GM18505 (cell line): Measurements from ENCODE around the gene S100PBP.

Source experiments
- ATAC-seq: cut with Tn5 transposase; IDR thresholded peaks from one replicate; pipeline ENCODE4 v1.9.1; 2021; ENCODE audit not compliant: unreplicated experiment
- POLR2A ChIP-seq: IDR thresholded peaks from 4 replicates; pipeline ENCODE4 v1.6.1; 2011; ENCODE audit warnings: borderline replicate concordance; ENCODE audit not compliant: insufficient read depth, insufficient read length; ENCODE audit errors: extremely low read depth

Gene S100PBP

GRCh38 chr1:32865639-32866405 is 48.4 kb downstream of the S100PBP start:
- no peak for ATAC-seq
- no peak for TF ChIP-seq POLR2A

GRCh38 chr1:32867151-32867550 is 49.7 kb downstream of the S100PBP start:
- ATAC-seq = no peak
- TF ChIP-seq POLR2A = no peak

- TF ChIP-seq POLR2A = no peak
- ATAC-seq = no peak
These were observed 50.2 kb downstream of the S100PBP start for GRCh38 chr1:32867671-32868070.

DNA sequence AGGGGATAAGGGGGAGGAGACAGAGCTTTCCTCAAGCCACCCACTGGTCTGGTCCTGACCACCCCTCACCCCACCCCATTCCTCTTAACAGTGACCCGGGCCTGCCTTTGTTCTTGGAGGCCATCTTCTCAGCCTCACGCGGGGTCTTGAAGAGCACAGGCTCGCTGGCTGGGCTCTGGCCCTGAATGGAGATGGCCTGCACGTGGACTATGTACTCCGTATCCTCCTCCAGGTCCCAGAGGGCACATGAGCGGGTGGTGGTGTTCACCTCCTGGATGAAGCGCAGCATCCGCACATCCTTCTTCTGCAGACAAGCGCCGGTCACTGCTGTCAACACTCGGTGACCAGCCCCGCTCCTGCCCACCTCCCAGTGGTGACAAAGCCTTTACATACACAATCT is 50.6 kb downstream of the S100PBP start:
- ATAC-seq = no peak
- TF ChIP-seq POLR2A = no peak

DNA sequence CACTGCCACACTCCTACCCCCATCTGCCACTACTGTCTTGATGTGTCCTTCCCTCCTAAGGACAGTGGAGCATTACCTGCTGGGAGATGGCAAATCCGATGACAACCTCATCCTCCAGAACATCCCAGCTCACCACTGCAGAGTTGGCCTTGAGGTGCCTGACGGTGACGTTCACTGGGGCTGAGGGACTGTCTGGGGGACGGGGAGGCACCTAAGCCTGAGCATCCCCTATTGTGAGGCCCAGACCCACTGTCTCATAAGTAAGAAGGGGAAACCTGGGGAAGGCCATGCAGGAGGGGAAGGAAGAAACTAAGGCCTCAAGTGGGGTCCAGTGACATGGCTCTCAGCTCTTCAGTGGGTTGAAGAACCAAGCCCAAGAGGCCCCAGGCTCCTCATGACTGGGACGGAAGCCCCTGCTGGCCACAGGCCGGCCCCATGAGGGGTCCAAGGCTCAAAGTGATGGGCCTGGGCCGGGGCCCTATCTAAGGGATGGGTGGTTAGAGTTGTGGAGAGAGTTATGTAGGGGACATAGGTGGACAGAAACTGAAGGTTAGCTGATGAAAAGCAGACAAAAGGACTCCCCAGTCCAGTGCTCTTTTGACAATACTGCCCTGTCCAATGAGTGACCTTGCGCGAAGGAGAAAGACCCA is 51.5 kb downstream of the S100PBP start:
- no peak for TF ChIP-seq POLR2A
- ATAC-seq = no peak

- no peak for TF ChIP-seq POLR2A
- ATAC-seq = no peak
These were observed 52.6 kb downstream of the S100PBP start for GRCh38 chr1:32869923-32870614.

GRCh38 chr1:32870615-32871363 is 53.3 kb downstream of the S100PBP start, which contains the start of gene FNDC5:
Gene FNDC5, minus strand, starts transcription at chr1:32870912.
- ATAC-seq = no peak
- TF ChIP-seq POLR2A = no peak

GRCh38 chr1:32871364-32872191 is 54.1 kb downstream of the S100PBP start:
- ATAC-seq = no peak
- no peak for TF ChIP-seq POLR2A

DNA sequence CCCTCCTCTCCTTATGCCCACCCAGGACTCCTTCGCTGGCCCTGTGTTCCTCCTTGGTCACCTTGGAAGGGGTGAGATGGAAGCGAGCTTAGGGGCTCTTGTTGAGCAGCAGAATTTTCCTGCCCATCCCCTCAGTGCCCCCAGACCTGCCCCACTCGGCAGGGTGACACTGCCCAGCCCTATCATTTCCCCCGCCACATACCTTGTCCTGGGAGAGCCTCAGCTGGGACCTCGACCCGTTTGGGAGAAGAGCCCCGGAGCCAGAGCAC is 54.7 kb downstream of the S100PBP start:
- no peak for ATAC-seq
- no peak for TF ChIP-seq POLR2A

DNA sequence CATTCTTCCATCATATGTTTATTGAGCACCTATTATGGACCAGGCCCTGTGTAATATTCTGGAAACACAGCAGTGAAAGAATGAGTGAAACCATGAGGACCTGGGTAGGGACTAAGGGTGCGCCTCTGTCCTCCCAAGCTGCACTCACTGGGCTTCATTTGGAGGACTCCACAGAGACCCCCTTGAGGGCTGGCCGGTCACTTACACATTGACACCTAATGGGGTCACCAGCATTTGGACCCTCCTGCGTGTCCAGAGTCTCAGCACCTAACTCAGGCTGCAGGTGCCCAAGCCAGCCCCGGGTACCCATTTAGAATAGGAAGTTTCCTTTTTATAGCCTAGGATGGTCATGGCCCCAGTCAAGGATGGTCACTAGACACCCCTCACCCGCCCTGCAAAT is 56.0 kb downstream of the S100PBP start:
- TF ChIP-seq POLR2A = no peak
- ATAC-seq = no peak

GRCh38 chr1:32874860-32875752 is 57.7 kb downstream of the S100PBP start:
- TF ChIP-seq POLR2A = no peak
- no peak for ATAC-seq
